ENCODE data around the gene PLPP6. TPM values are rescaled to one million over a fixed set of nuclear protein-coding genes. Genes with fewer than 3 reads are reported as not detected.

PLPP6 gene
- total RNA-seq, 1 donor from 2014 or later: 8.6 TPM

DNA sequence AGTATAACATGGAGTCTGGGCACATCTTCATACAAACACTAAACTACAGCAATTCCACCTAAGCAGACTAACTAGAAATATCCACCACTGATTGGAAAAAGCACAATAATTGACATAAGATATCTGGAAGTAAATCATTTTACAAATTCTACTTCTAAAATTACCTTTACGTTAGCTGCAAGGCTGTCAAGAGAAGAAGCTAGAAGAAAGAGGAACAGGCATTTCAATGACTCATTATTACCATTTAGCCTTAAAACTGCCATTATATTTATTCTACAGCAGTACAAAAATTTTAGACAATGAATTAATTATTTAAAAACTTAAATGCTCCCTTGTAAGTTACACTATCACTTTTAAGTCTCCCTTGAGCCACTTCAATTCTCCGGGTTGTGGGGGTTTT lies 43.4 kb upstream of the PLPP6 start:
- Mint-ChIP-seq H3K27me3 (ENCODE audit: low read depth) (peaks cover 3% of the 10 kb centered on the region), H3K4me1 (peaks cover 8% of the 10 kb centered on the region), H3K4me3 (no peak overlapping the region), H3K9me3 (no peaks in the 10 kb centered on the region), H3K27ac (ENCODE audit: unreplicated experiment) (no peak overlapping the region), H3K36me3 (ENCODE audit: low read depth) (no peaks in the 10 kb centered on the region)
- TF ChIP-seq, protein P1, sequence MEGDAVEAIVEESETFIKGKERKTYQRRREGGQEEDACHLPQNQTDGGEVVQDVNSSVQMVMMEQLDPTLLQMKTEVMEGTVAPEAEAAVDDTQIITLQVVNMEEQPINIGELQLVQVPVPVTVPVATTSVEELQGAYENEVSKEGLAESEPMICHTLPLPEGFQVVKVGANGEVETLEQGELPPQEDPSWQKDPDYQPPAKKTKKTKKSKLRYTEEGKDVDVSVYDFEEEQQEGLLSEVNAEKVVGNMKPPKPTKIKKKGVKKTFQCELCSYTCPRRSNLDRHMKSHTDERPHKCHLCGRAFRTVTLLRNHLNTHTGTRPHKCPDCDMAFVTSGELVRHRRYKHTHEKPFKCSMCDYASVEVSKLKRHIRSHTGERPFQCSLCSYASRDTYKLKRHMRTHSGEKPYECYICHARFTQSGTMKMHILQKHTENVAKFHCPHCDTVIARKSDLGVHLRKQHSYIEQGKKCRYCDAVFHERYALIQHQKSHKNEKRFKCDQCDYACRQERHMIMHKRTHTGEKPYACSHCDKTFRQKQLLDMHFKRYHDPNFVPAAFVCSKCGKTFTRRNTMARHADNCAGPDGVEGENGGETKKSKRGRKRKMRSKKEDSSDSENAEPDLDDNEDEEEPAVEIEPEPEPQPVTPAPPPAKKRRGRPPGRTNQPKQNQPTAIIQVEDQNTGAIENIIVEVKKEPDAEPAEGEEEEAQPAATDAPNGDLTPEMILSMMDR (conservative IDR thresholded peaks at IDR 0.05): no peak
- no peak for DNase-seq (ENCODE audit: low read depth, low spot score)

DNA sequence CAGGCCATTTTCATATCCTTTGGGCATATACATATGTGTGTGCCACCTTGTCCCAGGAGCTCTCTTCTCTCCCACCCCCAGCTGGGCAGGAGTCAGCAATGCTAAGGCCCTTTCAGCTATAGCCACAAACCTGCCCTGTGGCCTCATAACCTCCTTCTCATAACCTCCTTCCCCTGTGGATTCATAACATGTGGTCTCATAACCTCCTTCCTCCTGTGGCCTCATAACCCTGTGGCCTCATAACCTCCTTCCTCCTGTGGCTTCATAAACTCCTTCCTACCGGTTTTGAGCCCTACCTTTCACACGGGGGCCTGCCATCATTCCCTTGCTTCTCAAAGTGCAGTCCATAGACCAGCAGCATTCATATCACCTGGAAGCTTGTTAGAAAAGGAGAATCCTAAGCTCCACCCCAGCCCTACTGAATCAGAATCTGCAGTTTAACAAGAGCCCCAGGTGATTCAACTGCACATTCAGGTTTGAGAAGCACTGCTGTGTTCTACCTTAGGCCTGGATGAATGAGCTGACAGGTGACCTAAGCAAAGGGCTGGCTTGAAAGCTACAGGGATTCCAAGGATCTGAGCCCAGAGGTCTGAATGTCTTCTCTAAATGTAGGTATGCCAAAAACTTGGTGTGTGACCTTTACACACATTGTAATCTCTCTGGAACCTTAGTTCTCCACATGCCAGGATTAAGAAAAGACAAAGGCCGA lies 41.9 kb upstream of the PLPP6 start:
- TF ChIP-seq, protein P1 (conservative IDR thresholded peaks at IDR 0.05): no peak
- no peak for DNase-seq (ENCODE audit: low read depth, low spot score)
- Mint-ChIP-seq H3K27me3 (ENCODE audit: low read depth) (no peaks in the 10 kb centered on the region), H3K9me3 (no peaks in the 10 kb centered on the region), H3K27ac (ENCODE audit: unreplicated experiment) (no peak overlapping the region), H3K36me3 (ENCODE audit: low read depth) (no peaks in the 10 kb centered on the region), H3K4me3 (no peak overlapping the region), H3K4me1 (peaks cover 8% of the 10 kb centered on the region)

DNA sequence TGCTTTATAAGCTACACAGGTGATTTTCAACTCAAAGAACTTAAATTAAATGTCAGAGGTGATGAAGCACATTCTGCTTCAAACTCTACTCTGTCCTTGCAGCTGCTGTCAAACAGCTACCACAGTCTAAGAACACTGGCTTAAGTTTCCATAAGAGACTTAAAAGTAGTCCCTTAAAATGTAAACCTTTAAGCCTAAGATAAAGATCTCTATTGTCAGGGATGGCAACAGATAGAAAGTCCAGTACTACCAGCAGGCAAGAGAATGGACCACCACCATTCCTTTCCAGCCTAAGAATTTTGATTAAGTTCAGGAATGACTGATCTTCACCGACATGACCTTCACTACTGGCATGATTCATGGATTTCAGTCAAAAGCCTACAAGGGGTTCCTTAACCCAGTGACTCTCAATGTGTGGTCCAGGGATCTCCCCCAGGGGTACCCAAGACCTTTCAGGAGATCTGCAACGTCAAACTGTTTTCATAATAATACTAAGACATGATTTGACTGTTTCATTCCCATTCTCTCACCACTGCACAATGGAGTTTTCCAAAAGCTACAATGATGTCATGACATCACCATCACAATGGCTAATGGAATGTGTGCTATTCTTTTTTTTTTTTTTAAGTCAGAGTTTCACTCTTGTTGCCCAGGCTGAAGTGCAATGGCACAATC lies 41.1 kb upstream of the PLPP6 start:
- H3K36me3 Mint-ChIP-seq (ENCODE audit: low read depth): no peaks in the 10 kb centered on the region
- H3K9me3 Mint-ChIP-seq: no peaks in the 10 kb centered on the region
- TF ChIP-seq, protein P1 (conservative IDR thresholded peaks at IDR 0.05): no peak
- peaks cover 8% of the 10 kb centered on the region for H3K4me1 Mint-ChIP-seq
- no peak overlapping the region for H3K27ac Mint-ChIP-seq (ENCODE audit: unreplicated experiment)
- DNase-seq (ENCODE audit: low read depth, low spot score): no peak
- H3K4me3 Mint-ChIP-seq: no peak overlapping the region
- H3K27me3 Mint-ChIP-seq (ENCODE audit: low read depth): no peaks in the 10 kb centered on the region

DNA sequence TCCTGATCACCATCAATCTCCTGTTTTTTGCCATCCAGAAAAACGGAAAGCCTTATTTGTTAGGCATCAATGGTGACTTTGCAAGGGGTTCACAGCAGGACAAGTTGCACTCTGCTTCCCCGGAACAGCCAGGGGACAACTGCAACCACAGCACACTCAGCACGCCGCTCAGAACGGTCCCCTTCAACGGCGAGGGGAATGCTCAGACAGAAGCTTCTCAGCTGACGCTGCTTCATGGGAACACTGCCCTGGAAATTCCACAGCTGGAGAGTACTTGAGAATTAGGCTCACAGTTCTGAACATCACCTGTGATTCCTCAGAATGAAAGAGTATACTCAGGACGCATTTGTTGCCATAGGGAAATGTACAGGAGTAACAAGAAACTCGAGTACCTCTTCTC lies 40.1 kb upstream of the PLPP6 start:
- Mint-ChIP-seq H3K27ac (ENCODE audit: unreplicated experiment) (no peak overlapping the region), H3K9me3 (no peaks in the 10 kb centered on the region), H3K4me1 (peaks cover 8% of the 10 kb centered on the region), H3K4me3 (no peak overlapping the region), H3K27me3 (ENCODE audit: low read depth) (no peaks in the 10 kb centered on the region), H3K36me3 (ENCODE audit: low read depth) (no peaks in the 10 kb centered on the region)
- TF ChIP-seq, protein P1 (conservative IDR thresholded peaks at IDR 0.05): no peak
- no peak for DNase-seq (ENCODE audit: low read depth, low spot score)

DNA sequence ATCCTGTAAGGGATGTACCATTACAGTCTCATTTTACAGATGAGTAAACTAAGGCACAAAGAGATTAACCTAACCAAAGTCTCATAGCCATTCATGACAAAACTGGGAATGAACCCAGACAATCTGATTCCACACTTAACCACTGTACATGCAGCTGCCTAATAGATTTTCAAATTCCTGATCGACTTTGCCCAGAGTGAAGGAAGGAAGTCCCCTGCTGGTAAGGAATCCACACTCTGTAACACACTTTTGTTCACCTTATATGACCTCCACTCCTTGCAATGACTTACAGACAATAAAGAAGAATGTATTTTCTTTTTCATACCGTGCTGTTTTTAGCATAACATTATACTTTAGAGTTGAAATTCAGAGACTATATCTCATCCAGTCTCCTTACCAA lies 31.3 kb upstream of the PLPP6 start:
- no peak overlapping the region for H3K4me3 Mint-ChIP-seq
- H3K36me3 Mint-ChIP-seq (ENCODE audit: low read depth): no peaks in the 10 kb centered on the region
- TF ChIP-seq, protein P1 (conservative IDR thresholded peaks at IDR 0.05): no peak
- no peak overlapping the region for H3K27ac Mint-ChIP-seq (ENCODE audit: unreplicated experiment)
- no peaks in the 10 kb centered on the region for H3K9me3 Mint-ChIP-seq
- no peak for DNase-seq (ENCODE audit: low read depth, low spot score)
- H3K27me3 Mint-ChIP-seq (ENCODE audit: low read depth): no peaks in the 10 kb centered on the region
- H3K4me1 Mint-ChIP-seq: no peaks in the 10 kb centered on the region
